OCI-LY7 (cell line): ENCODE results near the gene UBE2A.

ENCODE experiments used
- EZH2phosphoT487 ChIP-seq: fragments of 200-600 bp; sonication (generic); IDR thresholded peaks from 2 replicates; pipeline ENCODE4 v1.6.1; 2018; ENCODE audit warnings: low read depth, borderline replicate concordance, mild to moderate bottlenecking, mixed run types, antibody characterized with exemption, low read length, moderate library complexity, mixed read lengths
- TF ChIP-seq, protein P1 (sequence below): fragments of 200-600 bp; sonication (generic); conservative IDR thresholded peaks from 2 replicates; pipeline ENCODE4 v1.5.1; 2014; ENCODE audit warnings: mild to moderate bottlenecking, antibody characterized with exemption, low read length, moderate library complexity, mixed read lengths

DNA sequence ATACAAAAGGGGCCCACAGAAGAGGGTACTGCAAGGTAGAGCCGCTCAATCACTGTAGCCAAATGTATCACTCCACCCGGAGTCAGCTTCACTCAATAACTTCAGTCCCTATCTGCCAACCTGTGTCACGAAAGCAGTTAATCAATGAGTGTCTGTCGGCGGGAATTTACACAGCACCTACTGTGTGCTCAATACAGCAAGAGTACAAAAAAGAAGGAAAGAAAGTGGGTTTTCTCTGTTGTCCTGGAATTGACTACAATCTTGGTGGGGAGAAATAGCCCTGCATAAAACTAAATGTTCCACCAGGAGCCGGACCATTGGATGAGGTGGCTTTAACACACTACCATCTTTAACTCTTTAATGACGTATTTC is 32.6 kb downstream of the UBE2A start:
- TF ChIP-seq, protein P1, sequence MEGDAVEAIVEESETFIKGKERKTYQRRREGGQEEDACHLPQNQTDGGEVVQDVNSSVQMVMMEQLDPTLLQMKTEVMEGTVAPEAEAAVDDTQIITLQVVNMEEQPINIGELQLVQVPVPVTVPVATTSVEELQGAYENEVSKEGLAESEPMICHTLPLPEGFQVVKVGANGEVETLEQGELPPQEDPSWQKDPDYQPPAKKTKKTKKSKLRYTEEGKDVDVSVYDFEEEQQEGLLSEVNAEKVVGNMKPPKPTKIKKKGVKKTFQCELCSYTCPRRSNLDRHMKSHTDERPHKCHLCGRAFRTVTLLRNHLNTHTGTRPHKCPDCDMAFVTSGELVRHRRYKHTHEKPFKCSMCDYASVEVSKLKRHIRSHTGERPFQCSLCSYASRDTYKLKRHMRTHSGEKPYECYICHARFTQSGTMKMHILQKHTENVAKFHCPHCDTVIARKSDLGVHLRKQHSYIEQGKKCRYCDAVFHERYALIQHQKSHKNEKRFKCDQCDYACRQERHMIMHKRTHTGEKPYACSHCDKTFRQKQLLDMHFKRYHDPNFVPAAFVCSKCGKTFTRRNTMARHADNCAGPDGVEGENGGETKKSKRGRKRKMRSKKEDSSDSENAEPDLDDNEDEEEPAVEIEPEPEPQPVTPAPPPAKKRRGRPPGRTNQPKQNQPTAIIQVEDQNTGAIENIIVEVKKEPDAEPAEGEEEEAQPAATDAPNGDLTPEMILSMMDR: no peak
- TF ChIP-seq EZH2phosphoT487: no peak
